HEK293T (cell line): ENCODE measurements around the gene FLT3.

ENCODE experiments used
- HDGF ChIP-seq: fragments of 450-650 bp; IDR thresholded peaks from 2 replicates; pipeline ENCODE4 v1.6.1; 2017; ENCODE audit warnings: antibody characterized with exemption, borderline replicate concordance
- SP1 ChIP-seq: fragments of 450-650 bp; IDR thresholded peaks from 2 replicates; pipeline ENCODE4 v1.6.1; 2017
- TARDBP ChIP-seq: fragments of 450-650 bp; IDR thresholded peaks from 2 replicates; pipeline ENCODE4 v1.6.1; 2016
- TF ChIP-seq, protein P1 (sequence below): fragments of 450-650 bp; IDR thresholded peaks from 2 replicates; pipeline ENCODE4 v1.6.1; 2016

DNA sequence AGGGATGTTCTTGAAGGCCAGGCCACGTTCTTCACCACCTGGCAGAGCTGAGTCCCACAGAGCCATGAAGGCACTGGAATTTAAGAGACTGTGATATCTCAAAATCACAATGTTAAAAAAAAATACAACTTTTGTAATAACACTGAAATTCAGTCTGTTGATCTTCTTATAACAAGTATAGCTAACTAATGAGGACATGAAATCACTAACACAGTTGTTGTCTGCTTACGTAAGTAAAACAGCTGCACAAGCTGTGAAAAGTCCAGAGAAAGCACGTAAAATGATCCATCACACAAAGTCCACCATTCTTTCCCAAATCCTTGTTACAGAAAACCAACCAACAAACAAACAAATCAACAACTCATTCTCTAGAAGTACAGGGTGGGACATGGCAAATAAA lies 32.9 kb downstream of the FLT3 start:
- no peak for TF ChIP-seq SP1
- no peak for TF ChIP-seq TARDBP
- no peak for TF ChIP-seq HDGF
- TF ChIP-seq, protein P1, sequence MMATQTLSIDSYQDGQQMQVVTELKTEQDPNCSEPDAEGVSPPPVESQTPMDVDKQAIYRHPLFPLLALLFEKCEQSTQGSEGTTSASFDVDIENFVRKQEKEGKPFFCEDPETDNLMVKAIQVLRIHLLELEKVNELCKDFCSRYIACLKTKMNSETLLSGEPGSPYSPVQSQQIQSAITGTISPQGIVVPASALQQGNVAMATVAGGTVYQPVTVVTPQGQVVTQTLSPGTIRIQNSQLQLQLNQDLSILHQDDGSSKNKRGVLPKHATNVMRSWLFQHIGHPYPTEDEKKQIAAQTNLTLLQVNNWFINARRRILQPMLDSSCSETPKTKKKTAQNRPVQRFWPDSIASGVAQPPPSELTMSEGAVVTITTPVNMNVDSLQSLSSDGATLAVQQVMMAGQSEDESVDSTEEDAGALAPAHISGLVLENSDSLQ = no peak
